B cell (primary cell): ENCODE data around the gene EGFR.

ENCODE experiments used
- CTCF ChIP-seq: fragments of 200-600 bp; IDR thresholded peaks from one replicate; pipeline ENCODE4 v1.8.0; 2022; ENCODE audit warnings: antibody characterized with exemption, mild to moderate bottlenecking
- EZH2 ChIP-seq: IDR thresholded peaks from 2 replicates; pipeline ENCODE4 v1.6.1; 2012; ENCODE audit warnings: borderline replicate concordance, low read depth, mild to moderate bottlenecking, moderate library complexity, low read length; ENCODE audit not compliant: insufficient read depth, poor library complexity, severe bottlenecking

GRCh38 chr7:55179931-55180682 lies 161.3 kb downstream of the EGFR start:
- TF ChIP-seq CTCF (no peak), EZH2 (no peak)
